HepG2 (cell line): ENCODE results near the gene HSPB6. TPM values are rescaled to one million over a fixed set of nuclear protein-coding genes. Genes with fewer than 3 reads are reported as not detected.

ENCODE experiments used
- ATAD3A ChIP-seq: sonication (generic); formaldehyde crosslinking; IDR thresholded peaks from 2 replicates; pipeline ENCODE4 v1.4.0; 2020; ENCODE audit warnings: missing genetic modification reagents
- CHD4 ChIP-seq: fragments of 200-600 bp; sonication (generic); IDR thresholded peaks from 2 replicates; pipeline ENCODE4 v1.7.0; 2017; ENCODE audit warnings: mild to moderate bottlenecking, low read length, borderline replicate concordance
- ESRRA ChIP-seq: sonication (generic); formaldehyde crosslinking; IDR thresholded peaks from 2 replicates; pipeline ENCODE4 v1.5.1; 2020; ENCODE audit warnings: mild to moderate bottlenecking, low read depth, missing genetic modification reagents
- GLI4 ChIP-seq: sonication (generic); formaldehyde crosslinking; IDR thresholded peaks from 2 replicates; pipeline ENCODE4 v1.5.1; 2020; ENCODE audit warnings: missing genetic modification reagents, mild to moderate bottlenecking, moderate library complexity, borderline replicate concordance
- GZF1 ChIP-seq: sonication (generic); formaldehyde crosslinking; IDR thresholded peaks from 2 replicates; pipeline ENCODE4 v1.5.1; 2020; ENCODE audit warnings: mild to moderate bottlenecking, missing genetic modification reagents
- HOXA9 ChIP-seq: sonication (generic); formaldehyde crosslinking; IDR thresholded peaks from 2 replicates; pipeline ENCODE4 v1.8.1; 2022; ENCODE audit warnings: missing genetic modification reagents, mild to moderate bottlenecking, moderate library complexity, borderline replicate concordance
- KLF11 ChIP-seq: IDR thresholded peaks from 2 replicates; pipeline ENCODE4 v1.6.1; 2016; ENCODE audit warnings: missing compliant biosample characterization
- POLR2AphosphoS5 ChIP-seq: IDR thresholded peaks from 2 replicates; pipeline ENCODE4 v1.6.1; 2012; ENCODE audit warnings: low read depth, low read length
- RFXAP ChIP-seq: sonication (generic); formaldehyde crosslinking; IDR thresholded peaks from 2 replicates; pipeline ENCODE4 v1.4.0; 2020; ENCODE audit warnings: missing genetic modification reagents, borderline replicate concordance
- SP2 ChIP-seq: sonication (generic); formaldehyde crosslinking; IDR thresholded peaks from 2 replicates; pipeline ENCODE4 v1.5.1; 2020; ENCODE audit warnings: mild to moderate bottlenecking, missing genetic modification reagents
- ZBTB1 ChIP-seq: sonication (generic); formaldehyde crosslinking; IDR thresholded peaks from 2 replicates; pipeline ENCODE4 v1.4.0; 2020; ENCODE audit warnings: missing genetic modification reagents, borderline replicate concordance
- ZNF563 ChIP-seq: sonication (generic); formaldehyde crosslinking; IDR thresholded peaks from 2 replicates; pipeline ENCODE4 v1.8.0; 2022; ENCODE audit warnings: mild to moderate bottlenecking, moderate library complexity, missing genetic modification reagents
- ZNF724P ChIP-seq: sonication (generic); formaldehyde crosslinking; IDR thresholded peaks from 2 replicates; pipeline ENCODE4 v1.8.0; 2022; ENCODE audit warnings: missing genetic modification reagents, borderline replicate concordance
- ZNF83 ChIP-seq: sonication (generic); formaldehyde crosslinking; IDR thresholded peaks from 2 replicates; pipeline ENCODE4 v1.4.0; 2020; ENCODE audit warnings: missing genetic modification reagents, mild to moderate bottlenecking, borderline replicate concordance
- polyA plus RNA-seq, 8 experiments: library from polyadenylated mRNA; depleted of rRNA in 3 of 8; stranded (reverse) in 7 of 8; unstranded in 1 of 8; fragments of >200 nt; fragmentation: Illumina TruSeq in 4 of 8; extraction: Trizol in 4 of 8; gene quantifications; 2 replicates each; pipeline versions ENCODE4 v1.2.1 to v1.2.3, GENCODE V29; 2011 to 2016; ENCODE audit warnings: low read depth in 4 of 8, missing spikeins in 1 of 8, mixed read lengths in 1 of 8; ENCODE audit not compliant: insufficient read depth in 1 of 8
- total RNA-seq, 5 experiments: library from RNA; depleted of rRNA; stranded (reverse); fragments of >200 nt; fragmentation: Illumina TruSeq; extraction: Trizol; gene quantifications; 2 replicates each; pipeline ENCODE4 v1.2.3, GENCODE V29; 2016; ENCODE audit warnings: low read depth in 1 of 5
- TF ChIP-seq, protein P1 (sequence below): sonication (generic); formaldehyde crosslinking; IDR thresholded peaks from 2 replicates; pipeline ENCODE4 v1.8.0; 2022; ENCODE audit warnings: mild to moderate bottlenecking, missing genetic modification reagents, moderate library complexity
- TF ChIP-seq, protein P2 (sequence below): sonication (generic); formaldehyde crosslinking; IDR thresholded peaks from 2 replicates; pipeline ENCODE4 v1.8.0; 2023; ENCODE audit warnings: mild to moderate bottlenecking, missing genetic modification reagents
- TF ChIP-seq, protein P3 (sequence below), 2 experiments: sonication (generic) in 1 of 2; formaldehyde crosslinking in 1 of 2; IDR thresholded peaks; 2 replicates each; pipeline versions ENCODE4 v1.4.0 to v1.6.1; 2016 to 2020; ENCODE audit warnings: borderline replicate concordance in 1 of 2, low read depth in 1 of 2, mild to moderate bottlenecking in 1 of 2, missing genetic modification reagents in 1 of 2
- TF ChIP-seq, protein P4 (sequence below): sonication (generic); formaldehyde crosslinking; conservative IDR thresholded peaks from 2 replicates; pipeline ENCODE4 v1.4.0; 2020; ENCODE audit warnings: mild to moderate bottlenecking, missing genetic modification reagents, moderate library complexity

The HSPB6 gene
- total and polyA plus RNA-seq, 2 of the 13 experiments (the other 11 are each of a cell fraction or from before 2014, with no cell fraction given) = 0.18 TPM; not detected in 1

DNA sequence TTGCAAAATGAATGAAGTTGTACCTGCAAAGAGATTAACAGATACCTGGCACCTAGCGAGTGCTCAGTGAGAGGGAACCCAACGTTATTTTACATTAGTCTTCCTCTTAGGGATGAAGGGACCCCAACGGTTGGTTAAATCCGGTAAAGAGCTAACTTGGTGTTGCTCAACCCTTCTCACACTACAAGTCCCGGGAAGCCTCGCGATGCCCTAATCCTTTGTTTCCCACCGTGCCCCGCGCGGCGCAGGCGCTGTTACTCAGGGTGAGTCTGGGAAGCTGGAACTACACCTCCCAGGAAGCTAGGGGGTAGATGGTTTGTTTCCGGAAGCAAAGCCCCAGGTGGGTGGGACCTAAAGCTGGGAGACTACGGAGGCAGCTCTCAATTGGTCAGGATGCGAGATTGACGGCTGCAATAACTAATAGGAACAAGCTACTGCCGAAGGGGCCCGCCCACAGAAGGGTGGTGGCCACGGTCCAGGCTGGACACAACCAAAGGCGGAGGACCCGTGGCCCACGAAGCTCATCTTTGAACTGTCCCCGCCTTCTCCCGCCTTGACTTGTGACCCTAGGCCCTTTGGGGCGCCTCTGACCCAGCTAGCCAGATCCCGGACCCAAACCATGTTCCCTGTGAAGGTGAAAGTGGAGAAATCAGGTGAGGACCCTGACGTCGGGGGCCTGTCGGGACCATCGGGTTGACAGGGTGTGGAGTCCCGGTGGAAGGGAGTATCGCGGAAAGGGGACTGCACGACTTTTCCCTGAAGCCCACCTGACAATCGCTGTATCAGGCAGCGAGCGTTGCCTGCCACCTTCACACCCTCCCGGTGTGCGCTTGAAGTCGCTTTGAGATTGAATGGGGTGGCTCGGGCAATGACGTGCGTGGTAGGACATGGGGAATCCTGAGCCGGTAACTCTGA, 8.5 kb downstream of the HSPB6 start, which contains the start of gene LIN37 (continued):
- TF ChIP-seq, protein P1, sequence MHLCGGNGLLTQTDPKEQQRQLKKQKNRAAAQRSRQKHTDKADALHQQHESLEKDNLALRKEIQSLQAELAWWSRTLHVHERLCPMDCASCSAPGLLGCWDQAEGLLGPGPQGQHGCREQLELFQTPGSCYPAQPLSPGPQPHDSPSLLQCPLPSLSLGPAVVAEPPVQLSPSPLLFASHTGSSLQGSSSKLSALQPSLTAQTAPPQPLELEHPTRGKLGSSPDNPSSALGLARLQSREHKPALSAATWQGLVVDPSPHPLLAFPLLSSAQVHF (CRISPR knock-in tag) = no peak
- no peak; the same call in 1 of the 2 replicates for TF ChIP-seq KLF11
- TF ChIP-seq ZNF83 (CRISPR knock-in tag) = no peak
- TF ChIP-seq, protein P2, sequence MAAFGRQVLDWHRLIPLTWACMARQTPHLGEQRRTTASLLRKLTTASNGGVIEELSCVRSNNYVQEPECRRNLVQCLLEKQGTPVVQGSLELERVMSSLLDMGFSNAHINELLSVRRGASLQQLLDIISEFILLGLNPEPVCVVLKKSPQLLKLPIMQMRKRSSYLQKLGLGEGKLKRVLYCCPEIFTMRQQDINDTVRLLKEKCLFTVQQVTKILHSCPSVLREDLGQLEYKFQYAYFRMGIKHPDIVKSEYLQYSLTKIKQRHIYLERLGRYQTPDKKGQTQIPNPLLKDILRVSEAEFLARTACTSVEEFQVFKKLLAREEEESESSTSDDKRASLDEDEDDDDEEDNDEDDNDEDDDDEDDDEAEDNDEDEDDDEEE (CRISPR knock-in tag) = no peak
- no peak for TF ChIP-seq ZBTB1 (CRISPR knock-in tag)
- TF ChIP-seq SP2 (CRISPR knock-in tag) = peak; percentile 99
- TF ChIP-seq RFXAP = 0 out of 2 replicates have a peak, but pooled peaks have one; percentile 55
- TF ChIP-seq CHD4 = no peak
- TF ChIP-seq GLI4 = no peak
- TF ChIP-seq ESRRA = peak; percentile 70; the same call in 1 of the 2 replicates
- TF ChIP-seq ATAD3A = no peak
- 0 out of 2 replicates have a peak, but pooled peaks have one; percentile 41 for TF ChIP-seq GZF1 (CRISPR knock-in tag)
- peak; percentile 33; the same call in 1 of the 2 replicates for TF ChIP-seq ZNF563 (CRISPR knock-in tag)
- TF ChIP-seq, protein P3, sequence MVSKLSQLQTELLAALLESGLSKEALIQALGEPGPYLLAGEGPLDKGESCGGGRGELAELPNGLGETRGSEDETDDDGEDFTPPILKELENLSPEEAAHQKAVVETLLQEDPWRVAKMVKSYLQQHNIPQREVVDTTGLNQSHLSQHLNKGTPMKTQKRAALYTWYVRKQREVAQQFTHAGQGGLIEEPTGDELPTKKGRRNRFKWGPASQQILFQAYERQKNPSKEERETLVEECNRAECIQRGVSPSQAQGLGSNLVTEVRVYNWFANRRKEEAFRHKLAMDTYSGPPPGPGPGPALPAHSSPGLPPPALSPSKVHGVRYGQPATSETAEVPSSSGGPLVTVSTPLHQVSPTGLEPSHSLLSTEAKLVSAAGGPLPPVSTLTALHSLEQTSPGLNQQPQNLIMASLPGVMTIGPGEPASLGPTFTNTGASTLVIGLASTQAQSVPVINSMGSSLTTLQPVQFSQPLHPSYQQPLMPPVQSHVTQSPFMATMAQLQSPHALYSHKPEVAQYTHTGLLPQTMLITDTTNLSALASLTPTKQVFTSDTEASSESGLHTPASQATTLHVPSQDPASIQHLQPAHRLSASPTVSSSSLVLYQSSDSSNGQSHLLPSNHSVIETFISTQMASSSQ (IDR thresholded peaks at IDR 0.05; ENCODE audit: low read depth) = peak; percentile 47; the same call in 1 of the 2 replicates
- TF ChIP-seq, protein P3 (CRISPR knock-in tag; IDR thresholded peaks at IDR 0.05; ENCODE audit: borderline replicate concordance) = peak; percentile 65; the same call in 1 of the 2 replicates
- no peak for TF ChIP-seq HOXA9 (CRISPR knock-in tag)
- TF ChIP-seq, protein P4, sequence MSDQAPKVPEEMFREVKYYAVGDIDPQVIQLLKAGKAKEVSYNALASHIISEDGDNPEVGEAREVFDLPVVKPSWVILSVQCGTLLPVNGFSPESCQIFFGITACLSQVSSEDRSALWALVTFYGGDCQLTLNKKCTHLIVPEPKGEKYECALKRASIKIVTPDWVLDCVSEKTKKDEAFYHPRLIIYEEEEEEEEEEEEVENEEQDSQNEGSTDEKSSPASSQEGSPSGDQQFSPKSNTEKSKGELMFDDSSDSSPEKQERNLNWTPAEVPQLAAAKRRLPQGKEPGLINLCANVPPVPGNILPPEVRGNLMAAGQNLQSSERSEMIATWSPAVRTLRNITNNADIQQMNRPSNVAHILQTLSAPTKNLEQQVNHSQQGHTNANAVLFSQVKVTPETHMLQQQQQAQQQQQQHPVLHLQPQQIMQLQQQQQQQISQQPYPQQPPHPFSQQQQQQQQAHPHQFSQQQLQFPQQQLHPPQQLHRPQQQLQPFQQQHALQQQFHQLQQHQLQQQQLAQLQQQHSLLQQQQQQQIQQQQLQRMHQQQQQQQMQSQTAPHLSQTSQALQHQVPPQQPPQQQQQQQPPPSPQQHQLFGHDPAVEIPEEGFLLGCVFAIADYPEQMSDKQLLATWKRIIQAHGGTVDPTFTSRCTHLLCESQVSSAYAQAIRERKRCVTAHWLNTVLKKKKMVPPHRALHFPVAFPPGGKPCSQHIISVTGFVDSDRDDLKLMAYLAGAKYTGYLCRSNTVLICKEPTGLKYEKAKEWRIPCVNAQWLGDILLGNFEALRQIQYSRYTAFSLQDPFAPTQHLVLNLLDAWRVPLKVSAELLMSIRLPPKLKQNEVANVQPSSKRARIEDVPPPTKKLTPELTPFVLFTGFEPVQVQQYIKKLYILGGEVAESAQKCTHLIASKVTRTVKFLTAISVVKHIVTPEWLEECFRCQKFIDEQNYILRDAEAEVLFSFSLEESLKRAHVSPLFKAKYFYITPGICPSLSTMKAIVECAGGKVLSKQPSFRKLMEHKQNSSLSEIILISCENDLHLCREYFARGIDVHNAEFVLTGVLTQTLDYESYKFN (CRISPR knock-in tag) = peak; percentile 50
- peak; percentile 77 for TF ChIP-seq POLR2AphosphoS5
- no peak for TF ChIP-seq ZNF724P (CRISPR knock-in tag)
